Stomach (tissue), 4 donors: ENCODE data around the gene UMPS.

ENCODE experiments used
- POLR2A ChIP-seq, 4 donors: fragments of 450-650 bp; IDR thresholded peaks; one replicate each; pipeline ENCODE4 v1.6.1; 2016; ENCODE audit warnings: antibody characterized with exemption in 4 of 4, control low read depth in 2 of 4, mild to moderate bottlenecking in 1 of 4, moderate library complexity in 1 of 4
- POLR2AphosphoS5 ChIP-seq, 3 donors: sonication (generic); formaldehyde crosslinking; IDR thresholded peaks; one replicate each; pipeline ENCODE4 v1.6.1; 2016; ENCODE audit warnings: antibody characterized with exemption in 3 of 3
- TF ChIP-seq, protein P1 (sequence below), 7 experiments: fragments of 450-650 bp in 4 of 7; fragments of 200-600 bp in 3 of 7; sonication (generic) in 3 of 7; IDR thresholded peaks; one replicate each; pipeline ENCODE4 v1.5.1; 2016 to 2019; ENCODE audit warnings: antibody characterized with exemption in 7 of 7, control low read depth in 2 of 7, mild to moderate bottlenecking in 1 of 7

DNA sequence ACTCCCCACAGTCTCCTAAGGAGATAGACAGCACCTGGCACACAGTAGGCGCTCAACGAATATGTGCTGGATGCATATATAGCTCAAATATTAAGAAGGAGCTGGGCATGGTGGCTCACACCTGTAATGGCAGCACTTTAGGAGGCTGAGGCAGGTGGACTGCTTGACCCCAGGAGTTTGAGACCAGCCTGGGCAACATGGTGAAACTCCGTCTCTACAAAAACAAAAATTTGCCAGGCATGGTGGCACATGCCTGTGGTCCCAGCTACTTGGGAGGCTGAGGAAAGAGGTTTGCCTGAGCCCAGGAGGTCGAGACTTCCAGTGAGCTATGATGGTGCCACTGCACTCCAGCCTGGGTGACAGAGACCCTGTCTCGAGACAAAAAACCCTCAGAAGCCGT lies 37.4 kb downstream of the UMPS start:
- TF ChIP-seq POLR2A (IDR thresholded peaks at IDR 0.05) (no peak), POLR2AphosphoS5 (IDR thresholded peaks at IDR 0.05) (no peak)
- TF ChIP-seq, protein P1, sequence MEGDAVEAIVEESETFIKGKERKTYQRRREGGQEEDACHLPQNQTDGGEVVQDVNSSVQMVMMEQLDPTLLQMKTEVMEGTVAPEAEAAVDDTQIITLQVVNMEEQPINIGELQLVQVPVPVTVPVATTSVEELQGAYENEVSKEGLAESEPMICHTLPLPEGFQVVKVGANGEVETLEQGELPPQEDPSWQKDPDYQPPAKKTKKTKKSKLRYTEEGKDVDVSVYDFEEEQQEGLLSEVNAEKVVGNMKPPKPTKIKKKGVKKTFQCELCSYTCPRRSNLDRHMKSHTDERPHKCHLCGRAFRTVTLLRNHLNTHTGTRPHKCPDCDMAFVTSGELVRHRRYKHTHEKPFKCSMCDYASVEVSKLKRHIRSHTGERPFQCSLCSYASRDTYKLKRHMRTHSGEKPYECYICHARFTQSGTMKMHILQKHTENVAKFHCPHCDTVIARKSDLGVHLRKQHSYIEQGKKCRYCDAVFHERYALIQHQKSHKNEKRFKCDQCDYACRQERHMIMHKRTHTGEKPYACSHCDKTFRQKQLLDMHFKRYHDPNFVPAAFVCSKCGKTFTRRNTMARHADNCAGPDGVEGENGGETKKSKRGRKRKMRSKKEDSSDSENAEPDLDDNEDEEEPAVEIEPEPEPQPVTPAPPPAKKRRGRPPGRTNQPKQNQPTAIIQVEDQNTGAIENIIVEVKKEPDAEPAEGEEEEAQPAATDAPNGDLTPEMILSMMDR (IDR thresholded peaks at IDR 0.05): no peak
